Adrenal gland (tissue), 5 donors: ENCODE measurements around the gene BOD1L1.

ENCODE experiments used
- POLR2A ChIP-seq, 2 donors: fragments of 450-650 bp; IDR thresholded peaks; one replicate each; pipeline ENCODE4 v1.6.1; 2017; ENCODE audit warnings: antibody characterized with exemption in 2 of 2, mild to moderate bottlenecking in 2 of 2, moderate library complexity in 1 of 2
- TF ChIP-seq, protein P1 (sequence below), 6 experiments: fragments of 450-650 bp in 4 of 6; fragments of 200-600 bp in 2 of 6; sonication (generic) in 1 of 6; IDR thresholded peaks; 1 replicate in 5 of 6; 2 replicates in 1 of 6; pipeline versions ENCODE4 v1.5.1 to v1.8.0; 2016 to 2021; ENCODE audit warnings: antibody characterized with exemption in 6 of 6, mild to moderate bottlenecking in 2 of 6, moderate library complexity in 1 of 6
- donor health status: DM: no; HTN: no; CAD: no.

DNA sequence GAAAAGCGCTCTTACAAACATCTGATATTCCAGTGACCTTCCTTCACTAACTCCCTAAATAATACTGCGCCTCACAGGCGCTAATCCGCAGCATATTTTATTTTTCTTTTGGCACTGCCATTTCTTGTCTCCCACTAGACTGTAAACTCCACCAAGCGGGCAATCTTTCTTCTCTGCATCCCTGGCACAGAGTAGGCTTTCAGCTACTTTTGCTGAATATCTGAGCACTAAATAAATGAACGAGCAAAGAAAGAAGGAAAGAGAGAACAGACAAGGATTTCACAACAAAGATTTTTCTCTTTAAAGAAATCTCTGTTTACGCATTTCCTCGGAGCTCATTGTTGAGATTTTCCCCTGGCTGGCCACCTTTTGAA lies 95.9 kb downstream of the BOD1L1 start:
- TF ChIP-seq POLR2A (IDR thresholded peaks at IDR 0.05), result no peak
- TF ChIP-seq, protein P1, sequence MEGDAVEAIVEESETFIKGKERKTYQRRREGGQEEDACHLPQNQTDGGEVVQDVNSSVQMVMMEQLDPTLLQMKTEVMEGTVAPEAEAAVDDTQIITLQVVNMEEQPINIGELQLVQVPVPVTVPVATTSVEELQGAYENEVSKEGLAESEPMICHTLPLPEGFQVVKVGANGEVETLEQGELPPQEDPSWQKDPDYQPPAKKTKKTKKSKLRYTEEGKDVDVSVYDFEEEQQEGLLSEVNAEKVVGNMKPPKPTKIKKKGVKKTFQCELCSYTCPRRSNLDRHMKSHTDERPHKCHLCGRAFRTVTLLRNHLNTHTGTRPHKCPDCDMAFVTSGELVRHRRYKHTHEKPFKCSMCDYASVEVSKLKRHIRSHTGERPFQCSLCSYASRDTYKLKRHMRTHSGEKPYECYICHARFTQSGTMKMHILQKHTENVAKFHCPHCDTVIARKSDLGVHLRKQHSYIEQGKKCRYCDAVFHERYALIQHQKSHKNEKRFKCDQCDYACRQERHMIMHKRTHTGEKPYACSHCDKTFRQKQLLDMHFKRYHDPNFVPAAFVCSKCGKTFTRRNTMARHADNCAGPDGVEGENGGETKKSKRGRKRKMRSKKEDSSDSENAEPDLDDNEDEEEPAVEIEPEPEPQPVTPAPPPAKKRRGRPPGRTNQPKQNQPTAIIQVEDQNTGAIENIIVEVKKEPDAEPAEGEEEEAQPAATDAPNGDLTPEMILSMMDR (IDR thresholded peaks at IDR 0.05), result no peak
